HG03135 (cell line): ENCODE data around the gene PDLIM7.

Experiments
- ATAC-seq: cut with Tn5 transposase; IDR thresholded peaks from one replicate; pipeline ENCODE4 v1.9.1; 2021; ENCODE audit warnings: mild to moderate bottlenecking, moderate library complexity; ENCODE audit not compliant: unreplicated experiment

The PDLIM7 gene

DNA sequence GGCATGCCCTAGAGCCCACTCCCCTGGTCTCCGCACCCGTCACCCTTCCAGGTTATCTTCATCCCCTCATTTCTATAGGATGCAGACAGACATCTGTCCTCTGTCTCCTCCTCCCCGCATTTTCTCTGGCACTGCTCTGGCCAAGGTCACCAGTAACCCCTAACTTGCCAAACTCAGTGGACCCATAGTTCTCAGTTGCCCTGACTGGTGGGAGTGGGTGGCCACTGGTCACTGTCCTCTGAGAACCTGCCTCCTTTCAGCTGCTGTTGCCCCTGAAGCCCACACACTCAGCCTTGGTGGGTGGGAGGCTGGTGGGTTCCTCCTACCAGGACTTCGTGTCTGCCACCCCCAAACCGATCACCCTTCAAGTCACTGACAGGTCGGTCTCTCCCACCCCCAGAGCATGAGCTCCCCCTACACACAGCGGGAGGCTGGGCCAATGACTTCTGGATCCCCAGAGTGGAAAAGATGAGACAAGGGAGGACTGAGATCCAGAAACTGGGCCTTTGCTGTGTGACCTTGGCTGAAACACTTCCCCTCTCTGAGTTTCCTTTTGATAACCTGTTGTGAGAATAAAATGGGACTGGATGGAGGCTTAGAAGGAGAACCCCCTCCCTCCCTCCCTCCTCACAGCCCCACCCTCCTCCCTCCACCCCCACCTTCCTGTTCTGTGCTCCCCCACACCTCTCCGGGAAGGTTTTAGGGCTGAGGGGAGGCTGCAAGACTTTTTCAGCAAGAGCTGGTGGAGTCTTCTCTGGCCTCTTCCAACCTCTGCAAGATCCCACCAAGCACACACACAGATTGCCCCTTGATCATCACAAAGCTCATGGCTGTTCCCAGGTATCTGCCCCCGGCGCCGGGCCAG, 21.6 kb downstream of the PDLIM7 start:
- ATAC-seq = no peak

- ATAC-seq = no peak
Observed at GRCh38 chr5:177474846-177475562, 22.4 kb downstream of the PDLIM7 start.

- no peak for ATAC-seq
Observed at GRCh38 chr5:177474002-177474476, 23.4 kb downstream of the PDLIM7 start.

DNA sequence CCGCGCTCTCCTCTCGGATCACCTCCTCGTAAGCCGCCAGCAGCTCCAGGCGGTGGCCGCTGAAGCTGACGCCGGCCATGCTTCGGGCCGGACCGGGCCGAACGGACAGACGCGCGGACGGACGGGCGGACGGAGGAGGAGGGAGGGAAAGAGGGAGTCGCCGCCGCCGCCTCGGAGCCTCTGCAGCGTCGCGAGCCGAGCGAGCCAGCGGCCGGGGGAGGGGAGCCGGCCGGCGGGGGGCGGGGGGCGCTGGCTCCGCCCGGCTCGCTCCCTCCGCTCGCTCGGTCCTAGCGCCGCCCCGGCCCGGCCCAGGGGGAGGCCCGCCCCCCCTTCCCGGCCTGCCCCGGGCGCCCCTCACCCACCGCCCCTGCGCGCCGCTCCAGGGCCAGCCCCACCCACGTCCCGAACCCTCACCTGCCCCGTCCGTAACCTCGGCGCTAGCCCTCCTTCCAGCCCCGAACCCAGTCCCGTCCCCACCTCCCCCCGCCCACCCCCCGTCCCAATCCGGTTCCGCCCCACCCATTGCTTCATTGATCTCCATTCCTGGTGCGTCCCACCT, 23.9 kb downstream of the PDLIM7 start, which contains the start of gene DBN1:
DBN1 (minus strand) TSS at position 192 of the 559 bp plus-strand sequence; CDS start at position 79, 113 bp downstream.
- ATAC-seq = peak; percentile 37

- ATAC-seq = peak; percentile 40
Observed at GRCh38 chr5:177472460-177473442, 24.7 kb downstream of the PDLIM7 start.

DNA sequence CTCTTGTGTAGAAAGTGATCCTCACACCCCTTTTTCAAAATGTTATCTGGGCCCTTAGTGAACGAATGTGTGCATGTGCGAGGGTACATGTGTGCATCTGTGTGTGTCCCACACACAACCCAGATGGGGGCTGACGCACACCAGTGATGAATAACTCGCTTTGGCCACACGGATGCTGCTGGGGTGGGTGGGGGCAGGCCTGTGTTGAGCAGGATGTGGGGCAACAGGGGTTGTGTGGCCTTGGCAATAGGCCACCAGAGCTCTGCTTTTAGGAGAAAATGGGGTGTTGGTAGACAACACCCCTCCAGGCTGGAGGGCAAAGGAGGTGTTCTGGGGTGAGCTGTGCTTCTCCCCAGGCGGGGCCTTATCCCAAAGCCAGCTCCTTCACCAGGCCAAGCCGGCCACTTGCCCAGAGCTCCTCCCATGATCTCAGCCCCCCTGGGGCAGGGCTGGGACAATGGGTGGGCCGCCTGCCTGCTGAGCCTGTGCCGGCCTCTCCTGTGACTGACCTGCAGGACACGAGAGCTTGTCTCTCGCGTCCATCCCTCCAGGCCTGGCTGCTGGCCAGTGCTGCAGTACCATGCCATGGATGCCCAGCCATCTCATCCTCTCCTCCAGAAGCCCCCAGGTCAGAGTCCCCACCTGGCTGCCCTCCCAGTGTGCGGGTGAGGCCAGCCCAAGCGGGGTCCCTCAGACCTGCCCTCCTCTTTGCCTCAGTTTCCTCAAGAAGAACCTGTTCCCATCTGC, 25.6 kb downstream of the PDLIM7 start:
- ATAC-seq = no peak

DNA sequence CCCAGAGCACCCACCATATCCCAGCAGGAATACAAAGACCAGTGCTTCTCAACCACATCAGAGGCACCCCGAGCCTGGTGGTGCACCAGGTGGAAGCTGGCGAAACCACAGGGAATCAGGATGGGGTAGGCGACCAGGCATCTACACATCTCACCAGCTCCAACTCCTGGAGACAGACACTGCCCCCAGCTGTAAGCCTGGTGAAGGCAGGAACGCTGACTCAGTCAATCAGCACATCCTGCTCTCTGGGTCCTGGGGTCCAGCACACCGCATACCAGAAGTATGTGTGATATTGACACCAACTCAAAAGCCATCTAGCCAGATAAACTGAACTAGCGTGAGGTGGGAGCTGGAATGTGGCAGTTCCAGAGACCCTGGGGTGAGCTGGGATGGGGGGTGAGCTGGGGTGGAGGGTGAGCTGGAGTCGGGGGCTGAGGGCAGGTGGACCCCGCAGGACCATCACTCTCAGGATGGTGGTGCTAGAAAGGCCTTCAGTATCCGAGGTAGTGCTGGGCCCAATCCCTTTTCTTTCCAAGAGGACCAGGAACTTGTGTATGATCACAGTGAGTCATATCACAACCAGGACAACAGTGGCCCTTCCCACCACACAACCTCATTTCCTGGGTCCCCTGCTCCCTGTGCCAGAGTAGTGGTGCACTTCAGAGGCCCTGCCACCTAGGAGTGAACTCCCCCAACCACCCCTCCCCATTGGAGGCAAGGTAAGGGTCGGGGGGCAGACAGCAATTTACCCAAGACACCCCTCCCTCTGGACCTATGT, 26.5 kb downstream of the PDLIM7 start:
- ATAC-seq = no peak

DNA sequence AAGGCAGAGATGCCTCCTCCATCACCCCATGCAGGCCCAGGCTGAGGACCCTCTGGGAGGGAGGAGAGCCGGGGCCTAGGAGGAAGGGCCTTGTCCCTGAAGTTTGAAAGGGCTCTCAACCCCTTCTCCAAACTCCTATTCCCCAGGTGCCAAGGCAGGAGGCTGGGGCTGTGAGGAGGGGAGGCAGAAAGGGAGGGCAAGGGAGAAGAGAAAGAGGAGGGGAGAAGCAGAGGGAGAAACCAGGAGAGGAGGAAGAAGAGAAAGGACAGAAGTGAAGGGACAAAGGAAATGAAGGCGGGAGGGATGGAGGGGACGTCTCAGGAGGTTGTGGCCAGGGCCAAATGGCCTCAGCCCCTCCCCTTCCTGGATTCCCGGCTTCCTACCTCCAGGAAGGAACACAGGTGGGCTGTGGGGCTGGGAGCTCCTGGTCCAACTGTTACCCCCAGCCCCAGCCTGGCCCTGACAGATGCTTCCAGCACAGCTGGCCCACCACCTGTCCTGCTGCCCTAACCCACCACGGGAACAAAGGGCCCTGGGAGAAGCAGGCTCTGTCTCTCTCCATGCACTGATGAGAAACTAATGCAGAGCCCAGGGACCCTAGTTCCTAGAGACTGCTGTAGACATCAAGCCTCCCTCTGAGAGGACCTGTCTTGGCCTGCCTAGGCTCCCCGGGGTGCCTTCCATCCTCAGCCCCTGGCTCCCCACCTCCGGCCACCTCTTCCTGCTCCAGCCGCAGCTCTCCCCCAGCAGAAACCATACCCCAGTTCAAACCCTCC, 27.5 kb downstream of the PDLIM7 start:
- no peak for ATAC-seq

DNA sequence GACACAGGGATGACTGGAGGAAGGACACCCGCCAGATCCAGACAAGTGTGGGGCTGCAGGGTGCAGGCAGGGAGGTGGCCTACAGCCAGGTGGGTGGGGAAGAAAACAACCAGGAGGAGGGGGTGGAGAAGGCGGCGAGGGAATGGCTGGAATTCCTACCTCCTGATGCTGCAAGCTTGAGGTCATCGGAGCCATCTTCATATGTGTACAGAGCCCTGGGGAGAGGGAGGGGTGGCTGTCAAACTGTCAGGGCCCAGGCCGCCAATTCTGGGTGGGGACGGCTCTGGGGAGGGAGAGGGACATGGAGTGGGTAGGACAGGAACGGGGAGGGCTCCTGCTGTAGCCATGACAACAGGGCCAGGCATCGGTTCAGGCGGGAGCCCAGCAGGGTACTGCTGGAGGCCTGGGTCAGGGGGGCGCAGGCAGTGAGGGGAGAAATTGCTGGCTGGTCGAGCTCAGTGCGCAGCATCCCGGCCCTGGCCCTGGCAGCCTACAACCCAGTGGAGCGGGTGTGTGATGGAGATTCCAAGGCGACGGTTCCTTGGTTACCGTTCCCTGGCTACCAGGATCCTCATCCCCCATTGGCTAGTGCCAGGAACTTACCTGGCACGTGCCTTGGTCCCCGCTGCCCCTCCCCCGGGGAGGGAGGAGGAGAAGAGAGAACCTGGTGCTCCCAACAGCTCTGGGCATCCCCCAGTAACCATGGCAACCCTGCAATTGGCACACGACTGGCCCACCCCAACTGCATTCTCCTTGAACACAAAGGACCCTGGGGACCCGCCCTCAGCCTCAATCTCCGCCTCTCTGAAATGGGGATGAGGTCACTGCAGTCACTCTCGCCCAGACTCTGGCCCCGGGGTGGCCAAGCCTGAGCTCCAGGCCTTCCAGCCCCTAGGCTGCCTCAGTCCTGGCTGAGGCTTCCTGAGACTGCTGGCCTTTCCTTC, 28.4 kb downstream of the PDLIM7 start:
- ATAC-seq = no peak

GRCh38 chr5:177468329-177468684, 29.1 kb downstream of the PDLIM7 start:
- ATAC-seq = no peak

DNA sequence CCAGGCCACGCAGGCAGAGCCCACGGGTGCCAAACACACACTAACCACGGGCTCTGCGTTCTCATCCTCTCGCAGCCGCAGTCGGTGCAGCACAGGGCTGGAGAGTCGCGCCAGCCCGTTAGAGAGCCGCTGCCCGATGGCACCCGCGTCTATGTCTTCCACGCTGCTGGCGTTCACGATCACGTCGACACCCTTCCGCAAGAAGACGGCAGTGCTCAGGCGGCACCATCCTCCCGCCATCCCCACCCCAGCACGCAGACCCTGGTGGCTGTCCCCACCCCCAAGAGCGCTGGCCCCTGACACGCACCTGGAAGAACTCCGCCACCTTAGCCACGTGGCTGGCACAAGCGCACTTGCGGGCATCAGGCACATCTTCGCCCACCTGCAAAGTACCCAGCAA, 30.0 kb downstream of the PDLIM7 start:
- no peak for ATAC-seq

GRCh38 chr5:177466861-177467260, 30.5 kb downstream of the PDLIM7 start:
- no peak for ATAC-seq

GRCh38 chr5:177465044-177465443, 32.4 kb downstream of the PDLIM7 start:
- ATAC-seq = no peak

DNA sequence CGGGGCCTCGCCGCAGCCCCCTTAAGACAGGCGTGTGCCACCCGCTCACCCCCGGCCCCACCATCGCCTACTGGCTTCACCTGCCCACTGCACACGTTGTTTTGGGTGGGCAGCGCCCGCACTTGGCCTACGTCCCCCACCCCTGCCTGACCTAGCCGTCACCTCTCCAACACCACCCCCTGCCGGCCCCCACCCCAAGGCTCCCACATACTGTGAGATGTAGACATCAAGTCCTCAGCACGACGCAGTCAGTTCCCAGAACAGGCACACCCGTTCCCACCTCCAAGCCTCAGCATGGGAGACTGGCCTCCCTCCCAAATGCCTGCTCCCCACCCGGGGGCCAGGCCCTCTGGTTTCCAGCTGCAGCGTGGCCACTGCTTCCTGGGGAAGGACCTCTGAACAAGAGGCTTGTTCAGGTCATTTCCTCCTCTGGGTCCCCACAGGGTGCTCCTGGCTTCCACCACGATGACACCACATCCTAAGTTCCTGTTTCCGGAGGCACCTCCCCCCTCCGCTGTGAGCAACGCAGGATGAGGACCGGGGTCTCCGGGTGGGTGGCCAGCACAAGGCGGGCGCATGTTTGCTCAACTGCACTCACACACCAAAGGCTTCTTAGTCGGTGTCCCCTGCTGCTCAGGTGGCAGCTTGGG, 35.3 kb downstream of the PDLIM7 start:
- ATAC-seq = no peak

DNA sequence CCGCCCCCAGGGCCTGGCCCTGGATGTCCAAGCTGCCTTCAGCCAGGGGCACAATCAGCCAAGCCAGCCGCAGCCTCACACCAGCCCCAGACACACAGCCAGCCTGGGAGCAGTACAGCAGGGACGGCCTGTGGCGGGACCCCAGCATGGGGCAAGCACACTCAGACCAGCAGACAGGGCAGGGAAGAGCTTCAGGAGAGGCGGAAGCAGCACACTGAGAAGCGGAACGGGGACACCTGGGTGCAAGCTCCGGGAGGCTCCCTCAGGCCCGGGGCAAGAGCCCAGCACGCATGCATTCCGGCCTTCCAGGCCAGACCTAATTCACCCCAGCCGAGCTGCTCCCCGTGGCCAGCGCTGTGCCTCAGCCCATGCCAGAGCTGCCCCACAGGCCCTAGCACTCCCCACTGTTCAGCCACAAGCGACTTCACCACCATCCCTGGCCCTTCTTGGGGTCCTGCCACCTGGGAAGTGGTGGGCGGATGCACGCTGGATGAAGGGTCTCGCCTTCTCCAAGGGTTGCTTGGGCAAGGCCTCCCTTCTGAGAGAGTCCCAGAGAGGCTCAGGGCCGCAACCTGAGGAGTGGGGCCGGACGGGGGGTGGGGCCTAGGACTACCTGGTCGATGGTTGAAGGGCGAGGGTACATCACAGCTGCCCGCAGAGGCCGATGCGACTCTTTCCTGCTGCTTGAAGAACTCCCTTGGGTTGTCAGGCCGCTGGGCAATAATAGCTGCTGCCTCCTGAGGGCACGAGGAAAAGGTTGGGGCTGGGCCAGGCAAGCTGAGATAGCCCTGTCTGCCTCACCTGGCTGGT, 37.4 kb downstream of the PDLIM7 start:
- no peak for ATAC-seq

DNA sequence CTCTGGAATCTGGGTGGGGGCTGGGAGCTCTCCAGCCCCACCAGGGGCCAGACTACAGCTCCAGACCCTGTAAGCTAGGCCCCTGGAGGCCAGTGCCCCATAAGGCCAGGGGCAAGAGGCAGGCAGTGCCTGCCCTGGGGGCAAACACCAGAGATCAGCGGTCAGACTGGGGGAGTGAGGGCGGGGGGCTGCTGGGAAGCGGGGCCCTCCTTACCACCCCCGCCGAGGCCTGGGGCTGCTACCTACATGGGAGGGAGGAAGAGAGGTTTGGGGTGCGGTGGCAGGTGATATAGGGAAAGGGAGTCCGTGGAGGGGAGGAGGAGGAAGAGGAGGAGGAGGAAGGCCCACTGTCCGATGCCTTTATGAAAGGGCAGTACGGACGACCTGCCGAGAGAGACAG, 38.0 kb downstream of the PDLIM7 start:
- ATAC-seq = no peak
